ENCODE results near the gene FAM241A.

Gene FAM241A

GRCh38 chr4:112130906-112131305 is 14.3 kb upstream of the FAM241A start:
- no peak for DNase-seq (ENCODE audit: low read depth)
- TF ChIP-seq CTCF (IDR thresholded peaks at IDR 0.05; ENCODE audit: low read depth, low read length, missing control alignments), result no peak
- no peak overlapping the region for H3K4me3 ChIP-seq (ENCODE audit: low read depth, low read length)
- in situ Hi-C loops (cut with HindIII; ENCODE audit: low sequenced_read_pairs), result no loop called here

- H3K4me3 ChIP-seq (ENCODE audit: low read depth, low read length), result no peak overlapping the region
- in situ Hi-C loops (cut with HindIII; ENCODE audit: low sequenced_read_pairs), result no loop called here
- no peak for TF ChIP-seq CTCF (IDR thresholded peaks at IDR 0.05; ENCODE audit: low read depth, low read length, missing control alignments)
- DNase-seq (ENCODE audit: low read depth), result no peak
These were observed 8.7 kb upstream of the FAM241A start for GRCh38 chr4:112136551-112136950.

- DNase-seq (ENCODE audit: low read depth), result no peak
- no peak for TF ChIP-seq CTCF (IDR thresholded peaks at IDR 0.05; ENCODE audit: low read depth, low read length, missing control alignments)
- in situ Hi-C loops (cut with HindIII; ENCODE audit: low sequenced_read_pairs), result no loop called here
- H3K4me3 ChIP-seq (ENCODE audit: low read depth, low read length), result no peak overlapping the region
These were observed 6.7 kb upstream of the FAM241A start for GRCh38 chr4:112138538-112138937.

GRCh38 chr4:112140536-112140935 is 4.7 kb upstream of the FAM241A start:
- no peak overlapping the region for H3K4me3 ChIP-seq (ENCODE audit: low read depth, low read length)
- no peak for TF ChIP-seq CTCF (IDR thresholded peaks at IDR 0.05; ENCODE audit: low read depth, low read length, missing control alignments)
- in situ Hi-C loops (cut with HindIII; ENCODE audit: low sequenced_read_pairs), result loop anchor here (10.0 kb wide), 1 partner anchor 104 kb away; no protein-coding TSS in a partner anchor
- DNase-seq (ENCODE audit: low read depth), result no peak

GRCh38 chr4:112141366-112142138 is 3.7 kb upstream of the FAM241A start:
- TF ChIP-seq CTCF (IDR thresholded peaks at IDR 0.05; ENCODE audit: low read depth, low read length, missing control alignments), result no peak
- DNase-seq (ENCODE audit: low read depth), result no peak
- no peak overlapping the region for H3K4me3 ChIP-seq (ENCODE audit: low read depth, low read length)
- in situ Hi-C loops (cut with HindIII; ENCODE audit: low sequenced_read_pairs), result loop anchor here (10.0 kb wide), 1 partner anchor 103 kb away; no protein-coding TSS in a partner anchor

GRCh38 chr4:112142182-112142581 is 3.1 kb upstream of the FAM241A start:
- no peak overlapping the region for H3K4me3 ChIP-seq (ENCODE audit: low read depth, low read length)
- no peak for DNase-seq (ENCODE audit: low read depth)
- in situ Hi-C loops (cut with HindIII; ENCODE audit: low sequenced_read_pairs), result loop anchor here (10.0 kb wide), 1 partner anchor 103 kb away; no protein-coding TSS in a partner anchor
- no peak for TF ChIP-seq CTCF (IDR thresholded peaks at IDR 0.05; ENCODE audit: low read depth, low read length, missing control alignments)

Measured in astrocyte of the cerebellum (primary cell).